ENCODE data around the gene SPTLC2.

GRCh38 chr14:77474479-77475177, 141.8 kb downstream of the SPTLC2 start:
- TF ChIP-seq IKZF4 (CRISPR knock-in tag; IDR thresholded peaks at IDR 0.05; ENCODE audit: borderline replicate concordance, low read depth, not compliant biosample characterization) (no peak), ZBTB1 (CRISPR knock-in tag; IDR thresholded peaks at IDR 0.05; ENCODE audit: borderline replicate concordance) (no peak), ZNF616 (CRISPR knock-in tag; IDR thresholded peaks at IDR 0.05; ENCODE audit: low read depth) (no peak), POLR2AphosphoS5 (IDR thresholded peaks at IDR 0.05; ENCODE audit: low read depth, low read length) (no peak), ZNF30 (CRISPR knock-in tag; IDR thresholded peaks at IDR 0.05) (no peak), ATAD3A (CRISPR knock-in tag; IDR thresholded peaks at IDR 0.05) (no peak), RXRA (CRISPR knock-in tag; IDR thresholded peaks at IDR 0.05) (no peak), RBFOX2 (IDR thresholded peaks at IDR 0.05; ENCODE audit: low read depth, low read length) (no peak)
- TF ChIP-seq, protein P1, sequence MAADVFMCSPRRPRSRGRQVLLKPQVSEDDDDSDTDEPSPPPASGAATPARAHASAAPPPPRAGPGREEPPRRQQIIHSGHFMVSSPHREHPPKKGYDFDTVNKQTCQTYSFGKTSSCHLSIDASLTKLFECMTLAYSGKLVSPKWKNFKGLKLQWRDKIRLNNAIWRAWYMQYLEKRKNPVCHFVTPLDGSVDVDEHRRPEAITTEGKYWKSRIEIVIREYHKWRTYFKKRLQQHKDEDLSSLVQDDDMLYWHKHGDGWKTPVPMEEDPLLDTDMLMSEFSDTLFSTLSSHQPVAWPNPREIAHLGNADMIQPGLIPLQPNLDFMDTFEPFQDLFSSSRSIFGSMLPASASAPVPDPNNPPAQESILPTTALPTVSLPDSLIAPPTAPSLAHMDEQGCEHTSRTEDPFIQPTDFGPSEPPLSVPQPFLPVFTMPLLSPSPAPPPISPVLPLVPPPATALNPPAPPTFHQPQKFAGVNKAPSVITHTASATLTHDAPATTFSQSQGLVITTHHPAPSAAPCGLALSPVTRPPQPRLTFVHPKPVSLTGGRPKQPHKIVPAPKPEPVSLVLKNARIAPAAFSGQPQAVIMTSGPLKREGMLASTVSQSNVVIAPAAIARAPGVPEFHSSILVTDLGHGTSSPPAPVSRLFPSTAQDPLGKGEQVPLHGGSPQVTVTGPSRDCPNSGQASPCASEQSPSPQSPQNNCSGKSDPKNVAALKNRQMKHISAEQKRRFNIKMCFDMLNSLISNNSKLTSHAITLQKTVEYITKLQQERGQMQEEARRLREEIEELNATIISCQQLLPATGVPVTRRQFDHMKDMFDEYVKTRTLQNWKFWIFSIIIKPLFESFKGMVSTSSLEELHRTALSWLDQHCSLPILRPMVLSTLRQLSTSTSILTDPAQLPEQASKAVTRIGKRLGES (CRISPR knock-in tag; IDR thresholded peaks at IDR 0.05; ENCODE audit: borderline replicate concordance) = no peak
